Thoracic aorta (tissue), 2 donors: ENCODE measurements around the gene PTGIS. TPM values are rescaled to one million over a fixed set of nuclear protein-coding genes. Genes with fewer than 3 reads are reported as not detected.

Experiments
- ATAC-seq: fragments of 150-250 bp; one replicate; pipeline ENCODE4 v1.8.0; 2017; ENCODE audit warnings: low read depth; ENCODE audit not compliant: insufficient number of reproducible peaks, low FRiP score
- DNase-seq: peaks from one replicate; pipeline ENCODE4 v3.0.0-alpha.2; 2020; ENCODE audit warnings: low spot score
- H3K27ac ChIP-seq, 2 donors: fragments of 200-600 bp; sonication (generic); 1 replicate in 1 of 2; 2 replicates in 1 of 2; pipeline ENCODE4 v1.5.1; 2016; ENCODE audit warnings: mild to moderate bottlenecking in 2 of 2, moderate library complexity in 2 of 2
- H3K27me3 ChIP-seq: fragments of 200-600 bp; sonication (generic); replicated peaks from 2 replicates; pipeline ENCODE4 v1.6.0; 2016; ENCODE audit warnings: mild to moderate bottlenecking; ENCODE audit not compliant: insufficient read depth
- H3K36me3 ChIP-seq: fragments of 200-600 bp; sonication (generic); one replicate; pipeline ENCODE4 v1.5.1; 2016
- H3K4me1 ChIP-seq, 2 donors: fragments of 200-600 bp; sonication (generic); 1 replicate in 1 of 2; 2 replicates in 1 of 2; pipeline versions ENCODE4 v1.5.1 to v1.6.0; 2016; ENCODE audit warnings: low read depth in 2 of 2, mild to moderate bottlenecking in 1 of 2; ENCODE audit not compliant: control insufficient read depth in 1 of 2
- H3K4me3 ChIP-seq: fragments of 200-600 bp; sonication (generic); 2 replicates; pipeline ENCODE4 v1.5.1; 2016; ENCODE audit warnings: mild to moderate bottlenecking
- H3K9me3 ChIP-seq: fragments of 200-600 bp; sonication (generic); 2 replicates; pipeline ENCODE4 v1.5.1; 2016
- CTCF ChIP-seq: fragments of 200-600 bp; sonication (generic); IDR thresholded peaks from one replicate; pipeline ENCODE4 v1.5.1; 2019; ENCODE audit warnings: antibody characterized with exemption
- total RNA-seq, 2 donors: library from RNA; depleted of rRNA; stranded (reverse); fragments of >200 nt; gene quantifications; one replicate each; pipeline versions ENCODE4 v1.1.0 to v1.2.3, GENCODE V29; 2016

PTGIS gene
- total RNA-seq, 2 donors from 2014 or later: 397 to 465 TPM

DNA sequence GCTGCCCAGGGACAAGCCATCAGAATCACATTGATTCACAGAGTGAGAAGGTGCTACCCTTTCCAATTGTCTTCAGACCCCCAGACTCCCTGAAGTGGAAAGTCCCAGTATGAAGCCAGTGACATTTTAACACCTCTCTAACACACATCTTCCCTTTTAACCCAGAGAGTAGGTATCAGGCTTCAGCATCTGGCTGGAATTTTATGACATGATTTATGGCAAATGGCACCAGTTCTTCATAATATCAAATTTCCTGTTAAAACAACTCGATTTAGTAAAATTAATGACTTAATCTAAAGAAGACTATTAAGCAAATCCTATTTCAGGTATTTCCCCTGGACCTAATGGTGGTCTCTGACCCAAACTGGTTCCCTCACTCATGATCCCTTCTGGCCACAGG, 110.5 kb downstream of the PTGIS start:
- Histone ChIP-seq H3K27ac (no peak overlapping the region), H3K27me3 (no peaks in the 10 kb centered on the region), H3K4me1 (peaks cover under 1% of the 10 kb centered on the region in 2 donors), H3K36me3 (no peaks in the 10 kb centered on the region), H3K4me3 (no peak overlapping the region), H3K9me3 (no peaks in the 10 kb centered on the region)
- TF ChIP-seq CTCF: no peak
- DNase-seq (no peak), ATAC-seq (no peak)

DNA sequence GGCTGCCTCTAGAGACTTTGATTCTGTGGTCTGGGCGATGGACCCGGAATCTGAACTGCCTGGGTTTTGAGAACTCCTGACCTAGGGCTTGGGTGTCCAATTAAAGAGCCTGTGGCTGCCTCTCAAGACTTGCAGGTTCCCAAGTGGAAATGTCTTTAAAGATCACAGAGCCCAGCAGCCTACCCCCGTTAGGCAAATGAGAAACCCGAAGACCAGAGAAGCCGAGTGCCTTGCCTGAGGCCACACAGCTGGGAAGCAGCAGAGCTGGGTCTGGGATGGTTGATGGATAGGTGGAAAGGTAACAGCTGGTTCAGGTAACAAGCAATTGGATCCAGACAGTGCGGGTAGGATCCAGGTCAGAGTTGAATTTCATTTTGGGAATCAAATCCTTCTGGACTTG, 111.3 kb downstream of the PTGIS start:
- DNase-seq (no peak), ATAC-seq (no peak)
- no peaks in the 10 kb centered on the region for H3K9me3 ChIP-seq
- no peak overlapping the region for H3K27ac ChIP-seq
- TF ChIP-seq CTCF: no peak
- no peaks in the 10 kb centered on the region for H3K36me3 ChIP-seq
- peaks cover 6 to 9% of the 10 kb centered on the region in 2 donors for H3K4me1 ChIP-seq
- no peaks in the 10 kb centered on the region for H3K27me3 ChIP-seq
- no peak overlapping the region for H3K4me3 ChIP-seq

- no peak overlapping the region for H3K27ac ChIP-seq
- no peaks in the 10 kb centered on the region for H3K27me3 ChIP-seq
- no peak overlapping the region for H3K4me3 ChIP-seq
- ATAC-seq (no peak), DNase-seq (no peak)
- no peak for TF ChIP-seq CTCF
- H3K9me3 ChIP-seq: no peaks in the 10 kb centered on the region
- H3K4me1 ChIP-seq: peaks cover 6 to 10% of the 10 kb centered on the region in 2 donors
- no peaks in the 10 kb centered on the region for H3K36me3 ChIP-seq
Observed at GRCh38 chr20:49455691-49456090, 112.2 kb downstream of the PTGIS start.

Other genes starting within 250 kb of the PTGIS start
- 1 to 10 TPM; 1.4 to 2.3 TPM for gene KCNB1, start 85.5 kb downstream of the PTGIS start, total RNA-seq
- 10 to 100 TPM; 15.7 to 45.3 TPM for gene B4GALT5, start 145.7 kb upstream of the PTGIS start, total RNA-seq
- 10 to 100 TPM in 1 of 2 donors, 1 to 10 TPM in 1; 9.2 to 14.3 TPM for gene SLC9A8, start 244.7 kb upstream of the PTGIS start, total RNA-seq